DOHH2 (cell line): Measurements from ENCODE around the gene CFAP61.

Source experiments
- H3F3A ChIP-seq: fragments of 200-600 bp; sonication (generic), shearing (Covaris generic); 2 replicates; pipeline ENCODE4 v1.6.0; 2016; ENCODE audit warnings: antibody characterized with exemption, mild to moderate bottlenecking; ENCODE audit not compliant: control insufficient read depth, insufficient read depth
- H3K27ac ChIP-seq: fragments of 200-600 bp; sonication (generic); 2 replicates; pipeline ENCODE4 v1.5.1; 2014; ENCODE audit warnings: low read depth, mild to moderate bottlenecking, low read length, moderate library complexity
- H3K27me3 ChIP-seq: fragments of 200-600 bp; sonication (generic); 2 replicates; pipeline ENCODE4 v1.6.1; 2014; ENCODE audit warnings: mild to moderate bottlenecking, low read length, mixed read lengths; ENCODE audit not compliant: control insufficient read depth
- H3K36me3 ChIP-seq: fragments of 200-600 bp; sonication (generic); 2 replicates; pipeline ENCODE4 v1.6.1; 2014; ENCODE audit warnings: mild to moderate bottlenecking, low read length, moderate library complexity, mixed read lengths; ENCODE audit not compliant: control insufficient read depth
- H3K4me1 ChIP-seq: fragments of 200-600 bp; sonication (generic); 2 replicates; pipeline ENCODE4 v1.6.1; 2014; ENCODE audit warnings: mild to moderate bottlenecking, low read length, mixed read lengths; ENCODE audit not compliant: control insufficient read depth
- H3K4me2 ChIP-seq: fragments of 200-600 bp; sonication (generic); 2 replicates; pipeline ENCODE4 v1.6.0; 2014; ENCODE audit warnings: mild to moderate bottlenecking, low read length, moderate library complexity
- H3K4me3 ChIP-seq: fragments of 200-600 bp; sonication (generic); 2 replicates; pipeline ENCODE4 v1.5.1; 2014; ENCODE audit warnings: mild to moderate bottlenecking, low read length, mixed read lengths
- H3K79me2 ChIP-seq: fragments of 200-600 bp; sonication (generic); 2 replicates; pipeline ENCODE4 v1.6.1; 2014; ENCODE audit warnings: mild to moderate bottlenecking, low read length, mixed read lengths; ENCODE audit not compliant: control insufficient read depth
- H3K9me2 ChIP-seq: fragments of 200-600 bp; sonication (generic); replicated peaks from 2 replicates; pipeline ENCODE4 v1.6.1; 2014; ENCODE audit warnings: mild to moderate bottlenecking, low read length, mixed read lengths; ENCODE audit not compliant: control insufficient read depth
- H3K9me3 ChIP-seq: fragments of 200-600 bp; sonication (generic); 2 replicates; pipeline ENCODE4 v1.6.1; 2014; ENCODE audit warnings: antibody characterized with exemption, low read length, mixed read lengths; ENCODE audit not compliant: control insufficient read depth, insufficient read depth
- H4K20me1 ChIP-seq: fragments of 200-600 bp; sonication (generic); 2 replicates; pipeline ENCODE4 v1.6.0; 2014; ENCODE audit warnings: low read depth, mild to moderate bottlenecking, antibody characterized with exemption, low read length, moderate library complexity; ENCODE audit not compliant: control insufficient read depth, insufficient read depth
- EZH2phosphoT487 ChIP-seq: fragments of 200-600 bp; sonication (generic); IDR thresholded peaks from 2 replicates; pipeline ENCODE4 v1.6.1; 2017; ENCODE audit warnings: borderline replicate concordance, mild to moderate bottlenecking, antibody characterized with exemption, low read length, moderate library complexity, mixed read lengths
- TF ChIP-seq, protein P1 (sequence below): fragments of 200-600 bp; sonication (generic); IDR thresholded peaks from one replicate; pipeline ENCODE4 v1.5.1; 2014; ENCODE audit warnings: antibody characterized with exemption, mild to moderate bottlenecking, low read depth, low read length; ENCODE audit not compliant: poor library complexity, severe bottlenecking

Gene CFAP61

DNA sequence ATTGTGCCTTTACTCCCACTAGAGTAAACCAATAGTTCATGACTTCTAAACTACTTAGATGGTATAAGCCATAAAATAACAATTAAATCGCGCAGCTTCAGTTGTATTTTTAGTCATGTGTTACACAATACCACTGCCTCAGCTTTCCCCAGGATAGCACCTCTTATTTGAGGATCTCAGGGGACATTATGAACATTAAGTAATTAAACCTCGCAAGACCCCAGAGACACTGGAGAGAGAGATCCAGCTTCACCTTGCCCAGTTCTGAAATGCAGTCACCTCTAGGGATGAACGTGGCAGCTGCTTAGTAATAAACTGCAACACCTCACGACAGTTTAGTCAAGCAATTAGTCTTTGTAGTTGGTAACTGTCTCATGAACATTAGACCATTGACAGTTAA is 87.1 kb downstream of the CFAP61 start:
- Histone ChIP-seq H3F3A (no peaks in the 10 kb centered on the region), H3K4me3 (no peak overlapping the region), H3K79me2 (no peaks in the 10 kb centered on the region), H3K27me3 (no peaks in the 10 kb centered on the region), H4K20me1 (no peaks in the 10 kb centered on the region), H3K27ac (no peak overlapping the region), H3K4me1 (no peaks in the 10 kb centered on the region), H3K36me3 (no peaks in the 10 kb centered on the region), H3K9me2 (no peaks in the 10 kb centered on the region), H3K9me3 (no peaks in the 10 kb centered on the region), H3K4me2 (no peak overlapping the region)
- TF ChIP-seq EZH2phosphoT487: no peak
- TF ChIP-seq, protein P1, sequence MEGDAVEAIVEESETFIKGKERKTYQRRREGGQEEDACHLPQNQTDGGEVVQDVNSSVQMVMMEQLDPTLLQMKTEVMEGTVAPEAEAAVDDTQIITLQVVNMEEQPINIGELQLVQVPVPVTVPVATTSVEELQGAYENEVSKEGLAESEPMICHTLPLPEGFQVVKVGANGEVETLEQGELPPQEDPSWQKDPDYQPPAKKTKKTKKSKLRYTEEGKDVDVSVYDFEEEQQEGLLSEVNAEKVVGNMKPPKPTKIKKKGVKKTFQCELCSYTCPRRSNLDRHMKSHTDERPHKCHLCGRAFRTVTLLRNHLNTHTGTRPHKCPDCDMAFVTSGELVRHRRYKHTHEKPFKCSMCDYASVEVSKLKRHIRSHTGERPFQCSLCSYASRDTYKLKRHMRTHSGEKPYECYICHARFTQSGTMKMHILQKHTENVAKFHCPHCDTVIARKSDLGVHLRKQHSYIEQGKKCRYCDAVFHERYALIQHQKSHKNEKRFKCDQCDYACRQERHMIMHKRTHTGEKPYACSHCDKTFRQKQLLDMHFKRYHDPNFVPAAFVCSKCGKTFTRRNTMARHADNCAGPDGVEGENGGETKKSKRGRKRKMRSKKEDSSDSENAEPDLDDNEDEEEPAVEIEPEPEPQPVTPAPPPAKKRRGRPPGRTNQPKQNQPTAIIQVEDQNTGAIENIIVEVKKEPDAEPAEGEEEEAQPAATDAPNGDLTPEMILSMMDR: no peak

DNA sequence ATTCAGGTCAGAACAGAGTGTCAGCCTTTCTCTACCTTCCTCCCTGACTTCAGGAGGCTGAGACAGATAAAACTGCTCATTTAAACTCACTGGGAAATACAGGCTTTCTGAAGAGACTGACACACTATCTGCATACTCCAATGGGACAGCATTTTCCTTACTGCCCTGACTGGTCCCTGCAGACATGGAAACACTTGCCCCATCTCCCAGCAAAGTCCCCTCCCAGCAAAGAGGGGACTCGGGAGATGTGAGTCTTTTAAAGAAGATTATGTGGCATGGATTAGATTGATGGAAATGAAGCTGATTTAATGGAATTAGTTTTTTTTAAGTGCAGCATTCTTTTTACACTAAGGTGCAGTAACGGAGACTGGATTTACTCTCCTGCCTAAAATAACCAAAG is 90.8 kb downstream of the CFAP61 start:
- Histone ChIP-seq H3K4me2 (no peak overlapping the region), H3K4me1 (no peaks in the 10 kb centered on the region), H3K4me3 (no peak overlapping the region), H4K20me1 (no peaks in the 10 kb centered on the region), H3K36me3 (no peaks in the 10 kb centered on the region), H3K79me2 (no peaks in the 10 kb centered on the region), H3K27ac (no peak overlapping the region), H3K9me2 (no peaks in the 10 kb centered on the region), H3K9me3 (no peaks in the 10 kb centered on the region), H3F3A (no peaks in the 10 kb centered on the region), H3K27me3 (no peaks in the 10 kb centered on the region)
- TF ChIP-seq EZH2phosphoT487: no peak
- TF ChIP-seq, protein P1: no peak

DNA sequence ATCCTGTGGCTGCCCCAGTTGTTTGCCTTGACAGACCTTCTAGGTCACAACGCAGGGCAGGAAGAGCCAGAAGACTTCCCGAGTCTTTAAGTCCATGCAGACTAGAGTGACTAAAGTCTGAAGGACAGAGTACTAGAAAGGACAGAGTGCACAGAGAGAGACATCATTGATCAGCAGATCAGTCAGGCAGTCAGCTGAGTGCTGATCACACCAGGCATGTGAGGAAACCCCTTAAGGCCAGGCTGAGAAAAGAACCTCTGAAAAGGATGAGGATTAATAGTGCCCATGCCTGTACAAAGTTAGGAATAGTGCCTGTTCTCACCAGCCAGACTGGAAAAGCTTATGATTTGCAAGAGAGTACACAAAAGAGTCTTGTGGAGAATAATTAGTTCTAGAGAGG is 91.3 kb downstream of the CFAP61 start:
- Histone ChIP-seq H3K4me2 (no peak overlapping the region), H3F3A (no peaks in the 10 kb centered on the region), H3K9me2 (no peaks in the 10 kb centered on the region), H3K27me3 (no peaks in the 10 kb centered on the region), H3K4me1 (no peaks in the 10 kb centered on the region), H3K4me3 (no peak overlapping the region), H3K36me3 (no peaks in the 10 kb centered on the region), H3K9me3 (no peaks in the 10 kb centered on the region), H3K79me2 (no peaks in the 10 kb centered on the region), H3K27ac (no peak overlapping the region), H4K20me1 (no peaks in the 10 kb centered on the region)
- TF ChIP-seq EZH2phosphoT487: no peak
- TF ChIP-seq, protein P1: no peak

DNA sequence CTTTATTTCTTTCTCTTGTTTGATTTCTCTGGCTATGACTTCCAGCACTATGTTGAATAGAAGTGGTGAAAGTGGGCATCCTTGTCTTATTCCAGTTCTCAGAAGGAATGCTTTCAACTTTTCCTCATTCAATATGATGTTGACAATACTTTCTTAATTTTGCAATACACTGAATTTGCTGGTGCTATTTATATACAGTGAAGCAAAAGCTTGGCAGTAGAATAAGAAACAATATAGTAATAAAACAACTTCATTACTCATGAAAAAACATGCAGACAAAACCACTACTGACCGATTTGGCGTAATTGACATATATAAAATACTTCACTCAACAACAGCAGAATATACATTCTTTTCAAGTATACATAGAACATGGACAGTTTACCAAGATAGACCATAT is 96.4 kb downstream of the CFAP61 start:
- TF ChIP-seq EZH2phosphoT487: no peak
- TF ChIP-seq, protein P1: no peak
- no peak overlapping the region for H3K4me3 ChIP-seq
- no peaks in the 10 kb centered on the region for H3K4me1 ChIP-seq
- no peaks in the 10 kb centered on the region for H3K9me2 ChIP-seq
- H3K27ac ChIP-seq: no peak overlapping the region
- no peaks in the 10 kb centered on the region for H4K20me1 ChIP-seq
- H3K9me3 ChIP-seq: no peaks in the 10 kb centered on the region
- H3K36me3 ChIP-seq: no peaks in the 10 kb centered on the region
- no peaks in the 10 kb centered on the region for H3K27me3 ChIP-seq
- no peaks in the 10 kb centered on the region for H3K79me2 ChIP-seq
- no peak overlapping the region for H3K4me2 ChIP-seq
- no peaks in the 10 kb centered on the region for H3F3A ChIP-seq
